Esophagus squamous epithelium (tissue), 4 donors: ENCODE measurements around the gene CHGA.

Source experiments
- POLR2A ChIP-seq, 4 donors: fragments of 450-650 bp; IDR thresholded peaks; one replicate each; pipeline ENCODE4 v1.6.1; 2017; ENCODE audit warnings: antibody characterized with exemption in 4 of 4, mild to moderate bottlenecking in 4 of 4, moderate library complexity in 3 of 4
- TF ChIP-seq, protein P1 (sequence below), 6 experiments: fragments of 450-650 bp in 4 of 6; fragments of 200-600 bp in 2 of 6; sonication (generic) in 2 of 6; IDR thresholded peaks; one replicate each; pipeline ENCODE4 v1.5.1; 2016 to 2019; ENCODE audit warnings: antibody characterized with exemption in 6 of 6, mild to moderate bottlenecking in 4 of 6, moderate library complexity in 4 of 6

DNA sequence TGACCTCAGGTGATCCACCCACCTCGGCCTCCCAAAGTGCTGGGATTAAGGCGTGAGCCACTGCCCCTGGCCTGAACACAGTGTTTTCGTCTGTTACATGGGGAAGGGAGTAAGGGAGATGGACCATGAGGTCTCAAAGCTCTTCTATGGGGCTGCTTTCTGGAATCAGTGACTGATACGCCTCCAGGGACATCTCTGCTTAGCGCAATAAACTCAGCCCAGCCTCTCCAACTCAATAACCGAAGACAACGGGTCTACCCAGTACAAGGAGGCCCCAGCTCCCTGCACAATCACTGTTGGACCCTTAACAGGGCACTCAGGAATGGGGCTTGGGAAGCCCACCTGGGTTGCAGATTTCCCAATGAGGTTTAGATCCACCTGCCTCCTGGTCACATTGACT, 42.6 kb upstream of the CHGA start:
- TF ChIP-seq POLR2A (IDR thresholded peaks at IDR 0.05): no peak
- TF ChIP-seq, protein P1, sequence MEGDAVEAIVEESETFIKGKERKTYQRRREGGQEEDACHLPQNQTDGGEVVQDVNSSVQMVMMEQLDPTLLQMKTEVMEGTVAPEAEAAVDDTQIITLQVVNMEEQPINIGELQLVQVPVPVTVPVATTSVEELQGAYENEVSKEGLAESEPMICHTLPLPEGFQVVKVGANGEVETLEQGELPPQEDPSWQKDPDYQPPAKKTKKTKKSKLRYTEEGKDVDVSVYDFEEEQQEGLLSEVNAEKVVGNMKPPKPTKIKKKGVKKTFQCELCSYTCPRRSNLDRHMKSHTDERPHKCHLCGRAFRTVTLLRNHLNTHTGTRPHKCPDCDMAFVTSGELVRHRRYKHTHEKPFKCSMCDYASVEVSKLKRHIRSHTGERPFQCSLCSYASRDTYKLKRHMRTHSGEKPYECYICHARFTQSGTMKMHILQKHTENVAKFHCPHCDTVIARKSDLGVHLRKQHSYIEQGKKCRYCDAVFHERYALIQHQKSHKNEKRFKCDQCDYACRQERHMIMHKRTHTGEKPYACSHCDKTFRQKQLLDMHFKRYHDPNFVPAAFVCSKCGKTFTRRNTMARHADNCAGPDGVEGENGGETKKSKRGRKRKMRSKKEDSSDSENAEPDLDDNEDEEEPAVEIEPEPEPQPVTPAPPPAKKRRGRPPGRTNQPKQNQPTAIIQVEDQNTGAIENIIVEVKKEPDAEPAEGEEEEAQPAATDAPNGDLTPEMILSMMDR (IDR thresholded peaks at IDR 0.05): no peak
